ENCODE data around the gene MBD4.

The MBD4 gene

DNA sequence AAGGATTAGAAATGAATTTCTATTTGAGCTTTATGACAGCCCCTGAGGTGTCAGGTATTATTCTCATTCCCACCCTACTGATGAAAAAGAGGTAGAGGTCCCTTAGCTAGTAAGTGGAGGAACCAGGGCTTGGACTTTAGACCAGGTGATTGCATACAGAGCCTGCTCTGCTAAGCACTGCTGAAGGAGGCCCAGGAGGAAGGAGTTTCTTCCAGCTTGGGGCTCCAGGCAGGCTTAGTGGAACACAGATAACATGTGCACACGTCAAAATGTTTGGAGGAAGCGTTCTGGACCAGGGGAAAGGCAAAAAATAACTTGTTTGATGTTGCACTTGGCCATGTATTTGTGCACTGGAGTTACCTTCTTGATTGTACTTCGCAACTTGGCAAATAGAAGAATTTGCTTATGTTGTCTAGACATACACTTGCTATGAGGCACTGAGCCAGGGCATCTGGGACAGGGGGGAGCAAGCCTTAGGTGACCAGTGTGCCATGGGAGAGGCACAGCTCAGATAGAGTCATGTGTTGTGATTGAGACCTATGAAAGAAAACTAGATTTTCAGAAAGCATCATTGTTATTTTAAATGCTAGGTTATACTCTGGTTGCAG, 22.7 kb upstream of the MBD4 start:
- DNase-seq: no peak

GRCh38 chr3:129461461-129462146, 21.9 kb upstream of the MBD4 start:
- no peak for DNase-seq

DNA sequence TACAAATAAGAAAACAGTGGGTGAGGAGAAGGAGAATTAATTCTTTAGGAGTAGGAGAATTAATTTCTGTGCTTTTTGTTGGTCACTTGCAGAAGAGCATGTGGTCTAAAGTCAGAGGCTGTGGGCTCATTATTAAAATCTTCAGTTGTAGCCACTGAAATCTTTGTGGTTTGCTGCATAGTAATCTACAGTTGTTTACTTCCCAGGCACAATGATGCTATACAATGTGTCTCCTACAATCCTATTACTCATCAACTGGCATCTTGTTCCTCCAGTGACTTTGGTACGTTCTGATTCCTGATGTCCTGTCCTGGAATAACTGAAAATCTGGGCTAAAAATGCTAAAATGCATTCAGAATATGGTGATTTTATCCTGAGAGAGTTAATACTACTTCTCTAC, 21.3 kb upstream of the MBD4 start:
- no peak for DNase-seq

DNA sequence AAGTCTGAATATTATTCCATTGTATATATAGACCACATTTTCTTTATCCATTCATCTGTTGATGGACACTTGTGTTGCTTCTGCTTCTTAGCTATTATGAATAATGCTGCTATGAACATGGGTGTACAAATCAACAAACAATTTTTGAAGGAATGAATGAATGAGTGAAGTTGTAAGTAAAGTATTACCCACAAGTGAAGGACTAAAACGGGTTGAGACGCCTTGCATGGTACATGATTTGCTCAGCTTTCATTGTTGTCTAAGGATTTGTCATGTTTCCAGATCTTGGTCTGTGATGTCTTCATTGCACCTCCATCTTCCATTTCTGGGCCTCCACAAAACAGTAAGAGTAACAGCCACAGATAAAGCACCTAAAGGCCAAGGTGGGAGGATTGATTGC, 20.8 kb upstream of the MBD4 start:
- DNase-seq: no peak

GRCh38 chr3:129460155-129460554, 20.4 kb upstream of the MBD4 start:
- no peak for DNase-seq

- DNase-seq: no peak
These were observed 14.0 kb upstream of the MBD4 start for GRCh38 chr3:129453732-129454131.

DNA sequence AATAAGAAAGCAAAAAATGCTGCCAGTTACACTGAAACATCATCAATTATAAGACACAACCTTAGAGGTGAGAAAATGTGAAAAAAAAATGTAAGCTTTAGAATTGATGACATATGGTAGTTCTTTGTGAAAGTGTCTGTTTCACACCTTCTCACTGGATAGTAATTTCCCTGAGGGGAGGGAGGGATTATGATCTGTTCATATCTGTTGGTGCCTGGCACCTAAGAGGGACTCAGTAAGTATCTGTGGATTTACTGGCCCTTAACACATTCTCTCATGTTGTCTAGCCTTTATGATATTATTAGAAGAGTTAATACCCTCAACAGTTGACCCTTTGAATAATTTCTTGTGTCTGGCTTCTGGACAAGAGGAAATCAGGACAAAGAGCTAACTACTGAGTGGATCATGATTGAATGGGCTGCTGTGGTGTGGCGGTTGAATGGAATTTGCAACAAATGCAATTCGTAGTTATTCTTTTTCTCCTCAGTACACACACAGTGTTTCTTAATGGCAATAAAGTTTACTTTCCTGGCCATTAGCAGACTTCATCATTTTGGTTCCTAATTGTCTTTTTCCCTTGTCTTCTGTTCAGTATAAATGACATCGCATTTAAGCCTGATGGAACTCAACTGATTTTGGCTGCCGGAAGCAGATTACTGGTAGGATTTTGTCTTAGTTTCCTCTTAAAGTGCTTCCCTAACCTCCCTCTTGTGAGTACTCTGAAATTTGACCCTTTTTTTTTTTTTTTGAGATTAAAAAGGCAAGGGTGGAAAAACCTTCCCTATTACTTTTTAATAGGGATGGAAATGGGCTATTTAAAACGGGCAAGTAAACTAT, 9.7 kb upstream of the MBD4 start:
- DNase-seq: no peak

DNA sequence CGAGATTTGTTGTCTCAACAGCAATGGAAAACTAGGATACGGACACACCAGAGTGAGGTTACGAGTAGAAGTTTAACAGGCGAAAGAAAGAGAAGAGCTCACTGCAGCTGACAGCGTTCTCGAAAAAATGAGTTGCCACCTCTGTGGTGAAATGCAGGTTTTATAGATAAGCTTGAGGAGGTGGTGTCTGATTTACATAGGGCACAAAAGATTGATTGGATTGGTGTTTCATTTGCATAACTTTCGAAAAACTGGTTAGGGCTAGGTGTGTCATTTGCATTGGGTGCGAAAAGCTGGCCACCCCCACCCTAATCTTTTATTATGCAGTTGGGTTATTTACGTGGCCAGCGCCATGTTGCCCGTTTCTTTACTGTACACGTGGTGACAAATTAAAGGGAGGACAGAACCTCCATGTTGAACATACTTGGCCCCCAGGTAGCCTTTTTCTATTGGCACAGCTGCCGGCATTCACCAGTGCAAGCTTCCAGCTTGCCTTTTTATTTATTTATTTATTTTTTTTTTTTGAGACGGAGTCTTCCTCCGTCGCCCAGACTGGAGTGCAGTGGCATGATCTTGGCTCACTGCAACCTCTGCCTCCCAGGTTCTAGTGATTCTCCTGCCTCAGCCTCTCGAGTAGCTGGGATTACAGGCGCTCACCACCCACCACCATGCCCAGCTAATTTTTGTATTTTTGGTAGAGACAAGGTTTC, 8.6 kb upstream of the MBD4 start:
- no peak for DNase-seq

- DNase-seq: no peak
These were observed 7.2 kb upstream of the MBD4 start for GRCh38 chr3:129446926-129447325.

GRCh38 chr3:129445471-129445870, 5.7 kb upstream of the MBD4 start:
- DNase-seq: no peak

GRCh38 chr3:129442947-129443346, 3.2 kb upstream of the MBD4 start:
- no peak for DNase-seq

DNA sequence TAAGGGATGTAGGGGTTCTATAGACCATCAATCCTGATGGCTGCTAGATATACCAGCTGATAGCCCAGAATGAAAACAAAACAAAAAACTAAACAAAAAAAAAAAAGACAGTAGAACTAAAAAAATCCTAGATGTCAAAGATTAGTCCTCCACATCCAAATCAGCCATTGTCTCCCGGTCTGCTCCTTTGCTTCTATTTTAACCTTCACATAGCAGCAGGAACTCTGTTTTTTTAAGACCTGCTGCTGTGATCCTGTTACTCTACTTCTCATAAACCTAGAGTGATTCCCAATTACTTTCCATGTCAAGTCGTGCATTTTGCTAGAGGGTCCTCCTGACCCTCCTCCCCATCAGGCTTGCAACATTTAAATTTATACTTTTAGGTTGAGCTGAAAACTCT, 2.7 kb upstream of the MBD4 start:
- DNase-seq: no peak

DNA sequence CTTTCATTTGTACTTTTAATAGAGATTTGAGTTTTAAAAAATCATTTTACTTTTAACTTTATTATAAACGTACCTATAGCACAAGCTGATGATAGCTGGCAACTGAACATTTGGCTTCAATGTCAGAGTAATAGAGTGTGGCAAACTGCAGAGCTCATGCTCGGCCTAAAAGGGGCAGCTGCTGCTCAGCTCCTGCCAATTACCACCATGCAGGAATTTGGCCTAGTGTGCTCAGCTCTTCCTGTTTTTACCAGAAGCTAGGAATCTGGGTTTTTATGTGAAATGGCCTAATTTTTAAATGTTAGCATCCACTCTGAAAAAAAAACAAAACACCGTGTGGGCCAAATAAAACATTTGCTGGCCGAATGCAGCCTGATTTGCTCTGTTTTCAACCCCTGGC, 2.0 kb upstream of the MBD4 start:
- no peak for DNase-seq

- peak; percentile 8 for DNase-seq
These were observed 1.5 kb upstream of the MBD4 start for GRCh38 chr3:129441215-129441614.

DNA sequence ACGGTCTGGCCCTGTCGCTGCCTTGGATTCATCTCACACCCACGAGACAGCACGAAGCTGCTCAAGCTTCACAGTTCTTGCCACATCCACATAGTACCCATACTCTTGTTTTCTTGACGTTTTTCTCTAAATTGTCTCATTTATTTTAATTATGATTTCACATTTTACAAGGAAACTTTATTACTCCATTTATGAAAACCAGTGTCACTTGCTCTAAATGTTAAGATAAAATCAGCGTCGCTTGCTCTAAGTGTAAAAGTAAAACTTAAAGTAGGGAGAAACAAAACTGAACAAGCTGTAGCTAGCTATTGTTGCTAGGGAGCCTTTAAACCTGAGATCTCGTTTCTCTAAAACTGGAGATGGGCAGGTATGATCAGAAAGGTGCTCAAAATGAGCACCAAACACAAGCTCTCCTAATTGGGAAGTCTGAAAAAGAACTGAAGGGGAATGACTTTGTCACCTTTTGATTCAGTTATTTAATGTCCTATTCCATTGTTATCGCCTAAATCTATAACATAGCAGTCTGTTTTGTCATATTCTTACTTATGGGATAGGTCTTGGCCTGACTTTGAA, 956 bp upstream of the MBD4 start:
- no peak for DNase-seq

- peak; percentile 47 for DNase-seq
These were observed 427 bp downstream of the MBD4 start for GRCh38 chr3:129439226-129439816.

- DNase-seq: no peak
These were observed 4.4 kb downstream of the MBD4 start for GRCh38 chr3:129435367-129435766.

DNA sequence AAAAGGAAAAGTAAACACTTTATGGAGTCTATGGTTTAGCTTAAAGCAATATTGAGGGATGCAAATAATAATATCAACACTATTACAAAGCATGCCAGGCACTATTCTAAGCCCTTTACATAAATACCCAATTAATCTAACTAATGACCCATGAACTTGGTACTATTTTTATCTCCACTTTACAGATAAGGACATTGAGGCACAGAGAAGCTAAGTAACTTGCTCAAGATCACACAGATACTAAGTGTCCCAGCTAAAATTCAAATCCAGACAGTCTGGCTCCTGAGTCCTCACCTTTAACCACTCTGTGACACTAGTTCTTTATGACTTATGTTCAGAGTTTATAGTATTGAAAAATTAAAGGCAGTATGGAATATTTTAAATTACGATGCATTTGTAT, 5.6 kb downstream of the MBD4 start:
- no peak for DNase-seq

- no peak for DNase-seq
These were observed 6.2 kb downstream of the MBD4 start for GRCh38 chr3:129433565-129433964.

GRCh38 chr3:129432671-129433070, 7.1 kb downstream of the MBD4 start:
- no peak for DNase-seq

- no peak for DNase-seq
These were observed 7.7 kb downstream of the MBD4 start for GRCh38 chr3:129432036-129432435.

GRCh38 chr3:129429602-129430001, 10.1 kb downstream of the MBD4 start:
- no peak for DNase-seq

GRCh38 chr3:129429080-129429451, 10.7 kb downstream of the MBD4 start:
- no peak for DNase-seq
